GM12801 (cell line): ENCODE results near the gene OLIG2.

ENCODE experiments used
- TF ChIP-seq, protein P1 (sequence below): IDR thresholded peaks from one replicate; pipeline ENCODE4 v1.5.1; 2011; ENCODE audit warnings: control low read depth; ENCODE audit not compliant: insufficient read length; ENCODE audit errors: extremely low read depth

The OLIG2 gene

DNA sequence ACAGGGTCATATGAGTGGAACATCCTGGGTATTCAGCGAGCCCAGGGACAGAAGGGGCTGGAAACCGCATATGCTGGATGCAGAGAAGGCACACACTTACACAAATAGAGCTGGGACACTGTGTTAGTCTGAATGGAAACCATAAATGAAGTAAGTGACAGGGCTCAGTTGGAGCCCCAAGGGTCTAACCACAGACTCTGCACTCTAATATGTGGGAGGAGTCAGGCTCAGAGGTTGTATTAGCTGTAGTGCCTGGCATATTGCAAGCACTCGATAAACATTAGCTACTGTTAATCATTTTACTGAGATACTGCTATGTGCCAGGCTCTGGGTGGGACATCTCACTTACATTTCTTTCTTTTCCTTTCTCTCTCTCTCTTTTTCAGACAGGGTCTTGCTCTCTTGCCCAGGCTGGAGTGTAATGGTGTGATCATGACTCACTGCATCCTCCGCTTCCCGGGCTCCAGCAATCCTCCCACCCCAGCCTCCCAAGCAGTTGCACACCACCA, 37.7 kb downstream of the OLIG2 start:
- TF ChIP-seq, protein P1, sequence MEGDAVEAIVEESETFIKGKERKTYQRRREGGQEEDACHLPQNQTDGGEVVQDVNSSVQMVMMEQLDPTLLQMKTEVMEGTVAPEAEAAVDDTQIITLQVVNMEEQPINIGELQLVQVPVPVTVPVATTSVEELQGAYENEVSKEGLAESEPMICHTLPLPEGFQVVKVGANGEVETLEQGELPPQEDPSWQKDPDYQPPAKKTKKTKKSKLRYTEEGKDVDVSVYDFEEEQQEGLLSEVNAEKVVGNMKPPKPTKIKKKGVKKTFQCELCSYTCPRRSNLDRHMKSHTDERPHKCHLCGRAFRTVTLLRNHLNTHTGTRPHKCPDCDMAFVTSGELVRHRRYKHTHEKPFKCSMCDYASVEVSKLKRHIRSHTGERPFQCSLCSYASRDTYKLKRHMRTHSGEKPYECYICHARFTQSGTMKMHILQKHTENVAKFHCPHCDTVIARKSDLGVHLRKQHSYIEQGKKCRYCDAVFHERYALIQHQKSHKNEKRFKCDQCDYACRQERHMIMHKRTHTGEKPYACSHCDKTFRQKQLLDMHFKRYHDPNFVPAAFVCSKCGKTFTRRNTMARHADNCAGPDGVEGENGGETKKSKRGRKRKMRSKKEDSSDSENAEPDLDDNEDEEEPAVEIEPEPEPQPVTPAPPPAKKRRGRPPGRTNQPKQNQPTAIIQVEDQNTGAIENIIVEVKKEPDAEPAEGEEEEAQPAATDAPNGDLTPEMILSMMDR = no peak

DNA sequence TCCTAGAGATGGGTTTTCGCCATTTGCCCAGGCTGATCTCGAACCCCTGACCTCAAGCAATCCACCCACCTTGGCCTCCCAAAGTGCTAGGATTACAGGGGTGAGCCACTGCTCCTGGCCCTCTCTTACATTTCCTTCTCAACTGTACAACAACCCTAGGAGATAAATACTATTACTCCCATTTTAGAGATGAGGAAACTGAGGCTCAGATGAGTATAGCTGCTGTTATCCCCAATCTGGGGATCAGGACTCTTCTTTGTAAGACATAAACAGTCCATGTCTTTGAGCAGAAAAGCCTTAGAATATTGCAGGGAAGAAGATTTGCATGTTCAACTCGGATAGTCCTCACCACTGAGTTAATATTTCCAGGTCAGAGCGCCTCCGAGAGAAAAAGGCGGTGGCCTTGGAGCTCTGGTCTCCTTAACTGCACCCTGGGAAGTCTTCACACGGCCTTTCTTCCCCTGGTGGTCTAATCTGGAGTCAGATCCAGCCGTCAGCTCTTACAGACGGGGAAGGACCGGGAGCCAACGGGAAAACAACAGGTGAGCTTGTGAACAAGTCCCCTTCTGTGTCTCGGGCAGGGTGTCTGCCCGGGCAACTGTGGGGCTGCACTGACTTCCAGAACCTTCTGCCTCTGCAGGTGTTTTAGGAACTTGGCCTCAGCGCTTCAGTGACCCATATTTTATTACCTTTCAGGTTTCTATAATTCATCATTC, 38.3 kb downstream of the OLIG2 start:
- TF ChIP-seq, protein P1 = no peak

DNA sequence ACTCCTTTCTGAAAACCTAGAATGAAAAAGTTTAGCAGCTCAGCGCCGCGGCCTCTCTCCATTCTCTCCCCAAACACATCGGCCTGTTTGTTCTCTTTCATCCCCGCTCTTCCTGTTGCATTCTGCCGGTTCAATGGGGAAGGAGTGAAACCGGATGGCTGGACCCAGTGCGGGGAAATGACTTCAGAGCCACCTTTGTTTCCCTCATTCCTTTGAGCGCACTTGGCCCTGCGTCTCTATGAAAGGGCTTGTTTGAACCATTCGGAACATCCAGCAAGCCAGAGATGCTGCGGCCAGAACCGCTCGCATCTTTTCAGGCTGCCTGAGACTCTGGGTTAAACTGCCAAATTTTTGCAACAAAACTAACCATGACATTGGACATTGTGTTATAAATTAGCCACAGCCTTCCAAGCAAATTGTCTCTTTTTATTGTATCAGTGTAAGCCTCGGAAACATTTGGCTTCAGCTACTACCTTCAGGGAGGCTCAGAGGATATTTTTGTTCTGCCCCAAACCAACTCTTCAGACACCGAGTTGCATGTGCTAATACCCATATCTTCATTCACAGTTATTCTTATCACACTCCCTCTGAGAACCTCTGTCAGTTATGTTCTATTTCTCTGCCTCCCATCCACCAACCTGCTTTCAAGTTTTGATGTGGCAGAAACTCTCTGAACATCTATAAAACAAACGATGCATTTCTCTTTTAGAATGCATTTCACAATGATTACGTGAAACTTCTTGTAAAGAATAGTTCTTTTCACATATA, 39.1 kb downstream of the OLIG2 start:
- TF ChIP-seq, protein P1 = no peak

DNA sequence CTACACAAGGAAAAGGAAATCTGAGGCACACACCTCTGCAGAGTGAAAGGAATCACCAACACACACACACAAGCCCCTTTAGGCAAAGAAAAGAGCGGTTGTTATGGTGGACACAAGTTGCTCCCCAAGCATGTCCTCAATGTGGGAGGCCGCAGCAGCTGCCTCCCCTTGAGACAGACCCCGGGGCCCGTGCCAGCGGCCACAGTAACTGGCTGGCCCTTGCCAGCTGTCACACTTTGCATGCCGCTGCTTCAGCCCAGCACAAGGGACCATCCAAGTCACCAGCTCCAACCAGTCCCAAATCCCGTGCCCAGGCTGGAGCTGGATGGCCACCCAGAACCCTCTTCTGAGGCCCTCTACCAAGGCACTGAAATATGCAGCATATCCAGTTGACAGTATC, 41.3 kb downstream of the OLIG2 start:
- TF ChIP-seq, protein P1 = no peak

DNA sequence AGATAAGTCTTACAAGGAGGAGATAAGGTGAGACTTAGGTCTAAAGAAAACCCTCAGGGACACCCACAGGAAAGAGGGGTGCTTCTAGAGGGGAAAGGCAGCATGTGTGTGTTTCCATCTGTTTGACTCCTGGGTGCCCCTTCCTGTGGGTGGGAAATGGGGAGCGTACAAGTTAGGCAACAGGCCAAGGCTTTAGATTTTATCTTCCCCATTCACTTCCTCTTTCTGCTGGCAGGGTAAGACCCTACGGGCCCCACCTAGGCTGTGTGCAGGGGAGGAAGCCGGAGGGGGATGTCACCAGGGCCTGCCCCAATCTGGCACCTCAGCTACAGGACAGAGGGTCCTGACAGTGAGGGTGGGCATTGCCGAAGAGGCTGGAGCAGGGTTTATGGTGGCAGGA, 41.7 kb downstream of the OLIG2 start:
- TF ChIP-seq, protein P1 = no peak

DNA sequence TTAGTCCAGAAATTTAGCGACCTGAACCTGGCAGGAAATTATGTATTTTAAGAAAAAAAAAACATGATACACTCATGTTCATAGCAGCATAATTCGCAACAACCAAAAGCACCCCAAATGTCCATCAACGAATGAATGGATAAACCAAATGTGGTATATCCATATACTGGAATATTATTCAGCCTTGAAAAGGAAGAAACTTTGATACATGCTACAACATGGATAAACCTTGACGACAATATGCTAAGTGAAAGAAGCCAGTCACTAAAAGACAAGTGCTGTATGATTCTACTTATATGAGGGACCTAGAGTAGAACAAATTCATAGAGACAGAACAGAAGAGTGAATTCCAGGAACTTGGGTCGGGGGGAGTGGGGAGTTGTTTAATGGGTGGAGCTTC, 43.5 kb downstream of the OLIG2 start:
- TF ChIP-seq, protein P1 = no peak

DNA sequence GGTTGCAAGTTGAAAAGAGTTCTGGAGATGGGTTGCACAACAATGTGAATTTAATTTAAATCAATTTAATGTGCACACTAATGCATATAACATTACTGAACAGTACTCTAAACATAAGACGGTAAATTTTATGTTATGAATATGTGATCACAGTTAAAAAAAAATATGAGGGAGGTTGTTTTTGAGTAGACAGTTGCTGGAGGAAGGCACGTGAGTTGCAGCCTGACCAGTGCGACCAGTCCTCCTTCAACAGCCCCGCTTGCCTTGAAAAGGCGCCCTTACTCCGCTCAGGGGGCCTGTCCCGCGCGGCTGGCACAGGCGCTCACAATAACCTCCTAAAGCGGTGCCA, 43.9 kb downstream of the OLIG2 start:
- TF ChIP-seq, protein P1 = no peak
